Sciatic nerve (tissue), 2 donors: ENCODE data around the gene ZKSCAN8. TPM values are rescaled to one million over a fixed set of nuclear protein-coding genes. Genes with fewer than 3 reads are reported as not detected.
"Not testable (repeated sequence)": the region's sequence is repeated elsewhere in the genome, so short reads cannot be mapped to it uniquely, and the experiment has no call there.

ENCODE experiments used
- ATAC-seq: fragments of 200-7000 bp; cut with Tn5 transposase; one replicate; pipeline ENCODE4 v1.9.1; 2020; ENCODE audit warnings: mild to moderate bottlenecking, moderate library complexity
- DNase-seq: peaks from one replicate; pipeline ENCODE4 v3.0.0-alpha.2; 2020; ENCODE audit warnings: low spot score
- intact Hi-C: fragments of 100-400 bp; cut with DNase I; formaldehyde crosslinking; loops from one replicate; pipeline ENCODE4 v1.14.2; 2022
- total RNA-seq: library from RNA; stranded (reverse); fragmentation: NEBNext Ultra II Directional; extraction: Animal tissue kit (Norgen Biotek cat#: 25700); gene quantifications from one replicate; pipeline ENCODE4 v1.2.1, GENCODE V29; 2021
- donor health status: DM: no; HTN: no; CAD: no.
- donor health status: DM: no; HTN: no; CAD: no.

The ZKSCAN8 gene
- total RNA-seq = 31.9 TPM

DNA sequence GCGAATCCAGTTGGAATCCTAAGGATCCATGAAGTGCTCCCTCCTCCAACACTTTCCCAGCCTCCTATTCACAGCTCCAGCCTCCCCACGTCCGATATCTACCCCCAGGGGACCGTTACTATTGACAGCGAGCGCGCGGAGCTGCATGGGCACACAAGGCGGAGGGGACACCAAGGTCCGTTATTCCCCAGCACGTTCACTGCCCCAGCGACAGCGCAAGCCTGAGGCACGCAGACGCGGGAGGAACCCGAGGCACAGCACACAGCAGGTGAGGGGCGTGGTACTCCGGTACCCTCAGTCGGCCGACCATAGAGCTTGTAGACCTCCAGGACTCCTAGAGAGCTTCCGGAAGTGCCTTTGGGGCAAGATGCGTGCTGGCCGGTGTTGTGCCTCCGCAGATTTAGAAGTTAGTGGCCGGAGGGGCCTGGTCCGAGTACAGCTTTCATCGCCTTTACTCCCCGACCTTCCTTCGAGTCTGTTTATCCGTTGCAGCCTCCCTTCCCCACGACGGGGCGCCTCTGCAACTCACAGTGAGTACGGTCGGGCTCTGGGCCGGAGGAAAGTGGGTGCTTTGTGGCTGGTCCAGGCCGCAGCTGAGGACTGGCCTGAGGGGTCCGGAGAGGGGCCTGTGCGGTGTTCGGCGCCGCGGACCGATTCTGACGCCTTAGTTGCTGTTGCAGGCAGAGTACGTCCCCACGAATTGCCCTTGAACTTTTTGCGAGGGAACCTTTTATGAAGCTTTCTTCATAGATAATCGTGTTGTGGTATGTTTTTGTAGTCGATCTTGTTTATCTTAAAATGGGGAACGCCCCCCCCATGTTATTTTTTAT, at the start of gene ZKSCAN8:
Gene ZKSCAN8, plus strand, starts transcription at position 384 of the 830 bp plus-strand sequence. CDS start 6,525 bp downstream, outside the sequence.
- peak; percentile 83 for DNase-seq
- ATAC-seq = peak; percentile 91
- intact Hi-C loops = no loop called here

DNA sequence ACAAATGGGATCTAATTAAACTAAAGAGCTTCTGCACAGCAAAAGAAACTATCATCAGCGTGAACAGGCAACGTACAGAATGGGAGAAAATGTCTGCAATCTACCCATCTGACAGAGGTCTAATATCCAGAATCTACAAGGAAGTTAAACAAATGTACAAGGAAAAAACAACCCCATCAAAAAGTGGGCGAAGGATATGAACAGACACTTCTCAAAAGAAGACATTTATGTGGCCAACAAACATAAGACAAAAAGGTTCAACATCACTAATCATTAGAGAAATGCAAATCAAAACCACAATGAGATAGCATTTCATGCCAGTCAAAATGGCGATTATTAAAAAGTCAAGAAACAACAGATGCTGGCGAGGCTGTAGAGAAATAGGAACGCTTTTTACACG, 39.5 kb upstream of the ZKSCAN8 start:
- ATAC-seq, intact Hi-C loops, DNase-seq: not testable (repeated sequence)

DNA sequence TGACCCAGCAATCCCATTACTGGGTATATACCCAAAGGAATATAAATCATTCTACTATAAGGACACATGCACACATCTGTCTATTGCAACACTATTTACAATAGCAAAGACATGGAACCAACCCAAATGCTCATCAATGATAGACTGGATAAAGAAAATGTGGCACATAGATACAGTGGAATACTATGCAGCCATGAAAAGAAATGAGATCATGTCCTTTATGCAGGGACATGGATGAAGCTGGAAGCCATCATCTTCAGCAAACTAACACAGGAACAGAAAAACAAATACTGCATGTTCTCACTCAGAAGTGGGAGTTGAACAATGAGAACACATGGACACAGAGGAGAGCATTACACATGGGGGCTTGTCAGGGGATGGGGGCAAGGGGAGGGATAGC, 39.0 kb upstream of the ZKSCAN8 start:
- intact Hi-C loops, ATAC-seq, DNase-seq: not testable (repeated sequence)

DNA sequence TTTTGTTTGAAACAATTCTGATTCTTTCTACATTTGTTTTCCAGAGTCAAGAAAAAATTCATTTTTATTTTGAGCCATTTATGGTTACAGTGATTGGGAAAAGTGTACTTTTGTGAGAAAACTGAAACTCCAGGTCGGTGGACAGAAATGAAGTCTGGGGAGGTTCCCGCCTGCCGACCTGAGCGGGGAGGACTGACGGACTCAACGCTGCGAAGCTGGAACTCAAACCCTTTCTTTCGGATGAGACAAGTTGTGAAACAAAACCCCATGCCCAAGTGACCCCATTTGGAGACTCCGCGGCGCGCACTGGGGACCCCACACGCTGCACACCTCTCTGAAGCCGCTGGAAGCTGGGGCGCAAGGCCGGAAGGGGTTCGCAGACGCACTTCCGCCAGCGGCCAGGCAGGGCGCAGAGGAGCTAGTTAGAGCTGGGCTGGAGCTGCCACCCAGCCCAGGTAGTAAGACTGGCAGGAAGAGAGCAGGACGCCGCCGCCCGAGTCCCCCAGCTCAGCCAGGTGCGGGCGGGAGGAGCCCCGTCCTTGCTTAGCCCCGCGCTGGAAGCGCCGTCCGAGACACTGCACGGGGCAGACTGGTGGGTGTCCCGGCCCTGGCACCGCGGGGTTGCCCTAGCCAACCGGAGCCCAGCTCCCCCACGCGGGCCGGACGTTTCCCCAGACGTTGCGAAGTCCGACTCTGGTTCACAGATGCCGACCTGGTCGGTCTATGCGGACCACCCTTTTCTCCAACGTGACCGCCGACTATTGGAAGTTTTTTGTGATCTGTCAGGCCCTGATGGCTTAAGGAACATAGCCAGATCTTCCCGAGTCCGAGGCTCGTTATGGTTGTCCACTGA, 37.1 kb upstream of the ZKSCAN8 start:
- DNase-seq (peak; percentile 85), ATAC-seq (peak; percentile 98)
- intact Hi-C loops = no loop called here

DNA sequence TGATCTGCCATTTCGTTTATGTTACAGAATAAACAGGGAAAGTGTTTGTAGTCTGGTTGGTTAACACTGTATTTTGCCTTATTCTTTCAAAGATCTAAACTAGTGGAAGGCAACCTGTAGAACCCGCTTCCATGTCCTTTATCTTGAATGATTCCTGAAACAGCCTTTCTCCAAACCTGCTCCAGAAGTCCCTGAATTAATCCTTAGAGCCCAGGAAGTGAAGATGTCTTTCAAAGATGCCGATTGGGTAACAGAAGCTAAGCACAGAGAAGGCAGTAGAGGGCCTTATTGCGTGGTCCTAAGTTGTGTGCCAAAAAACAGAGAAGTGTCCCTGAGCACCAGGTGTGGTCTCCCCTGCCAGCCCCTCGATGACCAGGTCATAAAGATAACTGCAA, 36.4 kb upstream of the ZKSCAN8 start:
- DNase-seq (no peak), ATAC-seq (no peak)
- intact Hi-C loops = no loop called here

DNA sequence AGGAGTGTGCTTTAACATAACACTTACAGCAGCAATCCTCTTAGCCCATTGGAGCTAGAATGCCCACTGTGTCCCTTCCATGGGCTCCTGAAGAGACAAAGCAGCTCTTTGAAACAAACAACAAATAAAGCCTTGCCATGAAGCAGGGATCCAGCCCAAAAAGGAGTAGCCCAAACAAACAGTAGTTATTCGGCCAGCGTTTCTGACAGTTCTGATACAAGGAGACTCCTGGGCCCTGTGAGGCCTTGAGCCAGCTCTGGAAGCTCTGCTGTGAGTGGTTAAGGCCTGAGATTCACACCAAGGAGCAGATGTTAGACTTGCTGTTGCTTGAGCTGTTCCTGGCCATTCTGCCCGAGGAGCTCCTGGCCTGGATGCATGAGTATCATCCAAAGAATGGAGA, 34.2 kb upstream of the ZKSCAN8 start:
- ATAC-seq (no peak), DNase-seq (no peak)
- intact Hi-C loops = no loop called here

DNA sequence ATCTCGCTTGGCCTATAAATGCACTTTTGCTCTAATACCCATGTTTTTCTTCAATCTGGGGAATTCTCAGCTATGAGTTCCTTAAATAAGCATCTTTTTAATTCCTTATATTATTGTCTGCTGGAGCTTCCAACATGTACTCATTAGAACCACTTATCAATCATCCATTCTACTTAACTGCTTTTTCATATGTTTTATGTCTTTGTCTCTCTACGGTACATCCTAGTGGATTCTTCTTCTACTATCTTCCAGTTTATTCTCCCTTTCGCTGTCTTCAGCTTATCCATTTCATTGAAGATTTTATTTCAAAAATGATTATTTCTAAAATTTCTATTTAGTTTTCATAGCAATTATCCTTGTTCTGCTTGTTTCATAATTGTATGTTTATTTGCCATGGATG, 29.7 kb upstream of the ZKSCAN8 start:
- DNase-seq = no peak
- intact Hi-C loops = no loop called here
- ATAC-seq = no peak

DNA sequence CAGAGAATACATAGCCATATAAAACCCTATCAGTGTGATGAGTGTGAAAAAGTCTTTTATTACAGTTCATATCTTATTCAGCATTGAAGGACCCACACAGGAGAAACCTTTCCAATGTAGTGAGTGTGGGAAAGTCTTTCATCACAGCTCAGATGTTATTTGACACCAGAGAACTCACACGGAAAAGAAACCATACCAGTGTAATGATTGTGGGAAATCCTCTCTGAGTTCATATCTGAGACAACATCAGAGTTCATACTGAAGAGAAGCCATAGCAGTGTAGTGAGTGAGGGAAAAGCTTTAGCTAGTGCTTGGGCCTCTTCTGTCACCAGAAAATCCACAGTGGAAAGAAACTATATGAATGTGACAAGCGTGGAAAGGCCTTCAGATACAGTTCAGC, 25.9 kb upstream of the ZKSCAN8 start:
- DNase-seq (no peak), ATAC-seq (no peak)
- intact Hi-C loops = no loop called here

DNA sequence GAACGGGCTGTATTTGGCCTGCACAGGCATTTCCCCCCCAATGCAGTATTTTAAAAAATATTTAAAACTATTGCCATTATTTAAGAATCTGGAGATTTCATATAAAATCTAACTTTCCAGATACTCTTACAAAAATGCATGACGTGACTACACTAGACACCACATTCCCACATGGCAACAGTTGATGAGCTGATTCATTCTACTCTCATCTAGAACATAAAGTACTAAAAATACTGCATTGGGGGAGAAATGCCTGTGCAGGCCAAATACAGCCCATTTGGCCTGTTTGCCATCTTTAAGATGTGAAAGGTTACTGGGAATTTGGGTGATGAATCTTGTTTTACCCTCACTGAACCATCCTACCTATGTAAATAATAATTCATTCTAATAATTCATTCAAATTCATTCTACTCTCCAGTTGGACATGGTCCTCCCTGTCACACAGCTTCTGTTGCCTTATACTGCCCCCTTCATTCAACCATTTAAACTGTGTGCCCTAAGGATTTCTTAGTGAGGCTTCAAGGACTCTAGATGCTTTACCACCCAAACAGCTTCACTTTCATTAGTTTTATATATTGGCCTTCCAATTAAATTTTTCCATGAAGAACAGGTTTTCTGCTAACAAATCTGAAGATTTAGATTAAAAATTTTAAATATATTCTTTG, 24.2 kb upstream of the ZKSCAN8 start:
- no peak for ATAC-seq
- DNase-seq = no peak
- intact Hi-C loops = no loop called here

DNA sequence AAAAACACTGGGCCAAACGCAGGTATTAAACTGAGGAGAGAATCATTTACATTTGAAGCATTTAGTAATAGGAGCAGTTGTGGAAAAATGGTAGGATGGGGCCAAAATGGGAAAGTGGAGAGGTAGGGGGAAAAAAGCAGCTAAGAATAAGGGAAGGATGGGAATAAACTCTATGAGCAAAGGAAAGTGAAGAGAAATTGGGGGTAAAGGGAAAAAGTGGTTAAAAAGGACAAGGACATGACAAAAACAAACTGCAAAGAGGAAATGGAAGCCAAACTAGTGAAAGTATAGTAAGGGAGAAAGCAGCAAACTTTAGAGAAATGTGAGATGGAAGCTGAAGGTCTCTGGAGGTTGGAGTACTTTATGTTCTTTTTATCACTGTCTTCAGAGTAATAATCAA, 23.5 kb upstream of the ZKSCAN8 start:
- ATAC-seq = no peak
- intact Hi-C loops = no loop called here
- no peak for DNase-seq

DNA sequence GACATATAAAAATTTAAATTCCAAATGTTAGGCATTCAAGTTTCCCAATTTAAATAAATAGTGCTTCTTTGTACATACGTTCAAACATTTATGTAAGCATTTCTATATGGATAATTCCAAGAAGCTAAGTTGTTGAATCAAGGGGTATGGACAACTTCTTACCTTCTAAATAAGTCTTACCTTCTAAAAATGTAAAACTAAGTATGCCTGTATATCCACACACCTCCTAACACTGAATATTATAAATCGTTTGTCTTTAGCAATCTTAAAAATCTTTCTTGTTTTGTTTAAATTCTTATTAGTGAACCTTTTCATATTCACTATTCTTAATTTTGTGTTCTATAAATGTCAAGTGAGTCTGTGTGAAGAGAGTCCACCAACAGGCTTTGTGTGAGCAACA, 19.8 kb upstream of the ZKSCAN8 start:
- intact Hi-C loops = no loop called here

DNA sequence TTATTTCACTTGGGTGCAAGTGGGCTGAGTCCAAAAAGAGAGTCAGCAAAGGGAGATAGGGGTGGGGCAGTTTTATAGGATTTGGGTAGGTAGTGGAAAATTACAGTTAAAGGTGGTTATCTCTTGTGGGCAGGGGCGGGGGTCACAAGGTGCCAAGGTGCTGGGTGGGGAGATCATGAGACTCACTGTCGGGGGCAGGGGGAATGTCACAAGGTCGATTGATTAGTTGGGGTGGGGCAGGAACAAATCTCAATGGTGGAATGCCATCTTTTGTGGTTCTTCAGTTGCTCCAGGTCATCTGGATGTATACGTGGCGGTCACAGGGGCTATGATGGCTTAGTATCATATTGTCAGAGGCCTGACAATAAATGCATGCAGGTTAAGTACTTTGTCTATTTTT, 19.4 kb upstream of the ZKSCAN8 start:
- DNase-seq, intact Hi-C loops, ATAC-seq: not testable (repeated sequence)

More for the DNA sequence above, 19.8 kb upstream of the ZKSCAN8 start:
- ATAC-seq (no peak), DNase-seq (no peak)

DNA sequence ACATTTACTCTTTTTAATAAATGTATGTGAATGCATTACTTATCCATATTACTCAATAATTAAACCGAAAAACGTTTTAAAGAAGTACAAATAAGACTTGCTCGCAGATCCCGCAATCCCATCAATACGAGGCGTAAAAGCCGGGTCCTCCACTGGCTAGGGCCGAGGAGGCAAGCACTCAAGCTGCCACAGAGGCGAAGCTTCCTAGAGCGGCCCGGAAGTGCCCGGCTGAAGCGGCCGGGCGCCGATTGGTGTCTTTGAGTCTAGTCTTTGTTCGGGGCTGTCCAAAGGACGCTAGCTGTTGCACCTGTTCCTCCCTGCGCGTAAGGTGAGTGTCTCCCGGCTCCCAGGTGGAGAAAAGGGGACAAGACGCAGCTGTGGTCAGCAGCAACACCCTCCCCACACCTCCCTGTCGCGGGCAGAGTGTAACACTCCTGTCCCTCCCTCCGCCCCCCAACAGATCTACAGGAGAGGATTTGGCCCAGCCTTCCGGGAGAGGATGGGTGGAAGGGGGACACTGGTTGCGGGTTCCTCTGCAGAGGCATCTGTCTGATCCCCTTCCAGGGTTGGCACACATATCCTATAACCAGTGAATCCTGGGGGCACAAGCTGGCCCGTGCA, 17.2 kb upstream of the ZKSCAN8 start, which contains the start of gene ZSCAN16:
Gene ZSCAN16, plus strand, starts transcription at position 260 of the 621 bp plus-strand sequence. CDS start 835 bp downstream, outside the sequence.
- intact Hi-C loops = no loop called here
- DNase-seq (peak; percentile 85), ATAC-seq (peak; percentile 99)

DNA sequence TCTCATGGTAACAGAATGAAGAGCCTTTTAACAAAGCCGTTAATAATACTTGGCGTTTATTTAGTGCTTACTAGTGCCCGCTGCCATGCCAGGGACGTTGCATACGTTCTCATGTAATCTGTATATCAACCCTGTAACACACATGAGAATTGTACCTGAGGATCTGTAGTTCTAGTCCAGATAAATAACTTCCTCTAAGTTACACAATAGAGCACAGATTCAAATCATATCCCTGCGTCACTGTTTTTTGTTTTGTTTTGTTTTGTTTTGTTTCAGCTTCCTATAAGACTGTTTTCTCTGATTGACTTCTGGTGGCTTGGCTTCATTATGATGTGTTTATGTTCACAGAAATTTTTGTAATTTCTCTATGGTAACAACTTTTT, 16.7 kb upstream of the ZKSCAN8 start:
- ATAC-seq (no peak), DNase-seq (no peak)

DNA sequence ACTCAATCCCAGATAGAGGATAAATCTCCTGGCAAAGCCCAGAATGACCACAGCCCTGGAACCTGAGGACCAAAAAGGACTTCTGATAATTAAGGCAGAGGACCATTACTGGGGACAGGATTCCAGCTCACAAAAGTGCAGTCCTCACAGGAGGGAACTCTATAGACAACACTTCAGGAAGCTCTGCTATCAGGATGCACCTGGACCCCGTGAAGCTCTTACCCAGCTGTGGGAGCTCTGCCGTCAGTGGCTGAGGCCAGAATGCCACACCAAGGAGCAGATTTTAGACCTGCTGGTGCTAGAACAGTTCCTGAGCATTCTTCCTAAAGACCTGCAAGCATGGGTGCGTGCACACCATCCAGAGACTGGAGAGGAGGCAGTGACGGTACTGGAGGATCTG, 16.3 kb upstream of the ZKSCAN8 start:
- intact Hi-C loops = no loop called here
- ATAC-seq (no peak), DNase-seq (no peak)

More for the DNA sequence above, 16.7 kb upstream of the ZKSCAN8 start:
- intact Hi-C loops = no loop called here

DNA sequence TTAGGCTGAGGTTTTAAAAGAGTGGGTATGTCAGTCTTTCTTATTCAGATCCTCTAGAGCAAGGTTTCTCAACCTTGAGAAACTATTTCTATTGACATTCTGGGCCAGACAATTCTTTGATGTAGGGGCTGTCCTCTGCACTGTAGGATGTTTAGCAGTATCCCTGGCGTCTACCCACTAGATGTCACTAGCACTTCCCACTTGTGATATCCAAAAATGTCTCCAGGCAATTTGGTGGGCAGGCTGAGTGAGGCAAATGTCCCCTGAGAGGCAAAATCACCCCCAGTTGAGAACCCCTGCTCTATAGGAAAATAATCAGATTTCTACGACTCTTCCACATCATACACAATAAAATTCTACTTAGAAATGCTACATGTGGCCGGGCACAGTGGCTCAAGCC, 7.7 kb upstream of the ZKSCAN8 start:
- ATAC-seq (no peak), DNase-seq (no peak)
- intact Hi-C loops = no loop called here

DNA sequence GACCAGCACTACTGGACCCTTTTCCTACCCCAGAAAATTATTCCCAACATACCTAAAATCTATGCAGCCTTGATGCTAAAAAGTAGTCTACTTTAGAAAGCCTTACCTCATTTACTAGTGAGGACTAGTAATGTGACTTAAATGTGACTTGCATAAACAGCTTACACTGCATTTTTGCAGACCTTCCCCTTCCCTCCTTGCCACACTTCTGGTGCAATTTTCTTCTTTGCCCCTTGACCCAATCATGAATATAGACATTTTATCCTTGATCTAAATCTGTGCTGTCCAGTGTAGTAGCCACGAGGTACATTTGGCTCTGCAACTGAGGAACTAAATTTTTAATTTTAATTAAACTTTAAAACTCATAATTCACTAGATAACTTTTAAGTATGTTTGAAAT, 7.0 kb upstream of the ZKSCAN8 start:
- ATAC-seq (no peak), DNase-seq (no peak)
- intact Hi-C loops = no loop called here

DNA sequence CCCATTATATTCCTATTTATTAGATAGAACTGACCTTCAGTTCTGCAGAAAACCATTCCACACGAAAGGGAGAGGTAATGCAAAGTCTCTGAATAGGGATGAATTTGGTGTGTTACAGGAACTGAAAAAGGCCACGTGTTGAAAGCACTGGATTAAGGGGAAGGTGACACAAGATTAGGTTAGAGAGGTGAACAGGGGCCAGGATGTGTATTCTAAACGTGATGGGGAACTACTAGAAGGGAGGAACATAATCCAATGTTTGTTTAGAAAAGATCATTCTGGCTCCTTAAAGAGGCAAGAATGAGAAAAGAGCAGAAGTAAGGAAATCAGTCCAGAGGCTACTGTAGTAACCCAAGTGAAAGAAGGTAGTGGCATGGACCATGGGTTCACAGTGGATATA, 6.3 kb upstream of the ZKSCAN8 start:
- no peak for ATAC-seq
- intact Hi-C loops = no loop called here
- no peak for DNase-seq
